Hepatocyte (in vitro differentiated cells): Measurements from ENCODE around the gene FKRP. TPM values are rescaled to one million over a fixed set of nuclear protein-coding genes. Genes with fewer than 3 reads are reported as not detected.

ENCODE experiments used
- DNase-seq: peaks from one replicate; pipeline ENCODE4 v3.0.0-alpha.2; 2016; ENCODE audit warnings: low spot score
- H2AFZ ChIP-seq: fragments of 200-600 bp; sonication (generic); 2 replicates; pipeline ENCODE4 v1.6.0; 2016; ENCODE audit warnings: antibody characterized with exemption, mild to moderate bottlenecking
- H3K27ac ChIP-seq: fragments of 200-600 bp; sonication (generic); 2 replicates; pipeline ENCODE4 v1.5.1; 2016; ENCODE audit warnings: mild to moderate bottlenecking
- H3K27me3 ChIP-seq: fragments of 200-600 bp; sonication (generic); 2 replicates; pipeline ENCODE4 v1.6.1; 2016
- H3K36me3 ChIP-seq: fragments of 200-600 bp; sonication (generic); replicated peaks from 2 replicates; pipeline ENCODE4 v1.5.1; 2016; ENCODE audit warnings: low read depth; ENCODE audit not compliant: insufficient read depth
- H3K4me1 ChIP-seq: fragments of 200-600 bp; sonication (generic); 2 replicates; pipeline ENCODE4 v1.5.1; 2016; ENCODE audit warnings: mild to moderate bottlenecking, moderate library complexity; ENCODE audit not compliant: insufficient read depth
- H3K4me2 ChIP-seq: fragments of 200-600 bp; sonication (generic); 2 replicates; pipeline ENCODE4 v1.6.0; 2016
- H3K4me3 ChIP-seq: fragments of 200-600 bp; sonication (generic); 2 replicates; pipeline ENCODE4 v1.5.1; 2016; ENCODE audit warnings: mild to moderate bottlenecking
- H3K79me2 ChIP-seq: fragments of 200-600 bp; sonication (generic); 2 replicates; pipeline ENCODE4 v1.6.0; 2017; ENCODE audit warnings: mild to moderate bottlenecking
- H3K9me2 ChIP-seq: fragments of 200-600 bp; sonication (generic); replicated peaks from 2 replicates; pipeline ENCODE4 v1.6.0; 2017; ENCODE audit warnings: mild to moderate bottlenecking; ENCODE audit not compliant: insufficient read depth
- H3K9me3 ChIP-seq: fragments of 200-600 bp; sonication (generic); 2 replicates; pipeline ENCODE4 v1.5.1; 2016; ENCODE audit warnings: low read depth, mild to moderate bottlenecking
- H4K20me1 ChIP-seq: fragments of 200-600 bp; sonication (generic); 2 replicates; pipeline ENCODE4 v1.6.0; 2016; ENCODE audit warnings: mild to moderate bottlenecking; ENCODE audit not compliant: insufficient read depth, poor library complexity, severe bottlenecking
- CTCF ChIP-seq: fragments of 200-600 bp; sonication (generic); IDR thresholded peaks from 2 replicates; pipeline ENCODE4 v1.5.1; 2016; ENCODE audit warnings: antibody characterized with exemption, mild to moderate bottlenecking; ENCODE audit not compliant: poor library complexity
- EZH2 ChIP-seq: fragments of 200-600 bp; sonication (generic); IDR thresholded peaks from 2 replicates; pipeline ENCODE4 v1.6.1; 2016; ENCODE audit warnings: antibody characterized with exemption, mild to moderate bottlenecking, borderline replicate concordance
- EZH2phosphoT487 ChIP-seq: fragments of 200-600 bp; sonication (generic); IDR thresholded peaks from one replicate; pipeline ENCODE4 v1.6.1; 2018; ENCODE audit warnings: antibody characterized with exemption, mild to moderate bottlenecking, low read depth, moderate library complexity; ENCODE audit not compliant: unreplicated experiment, severe bottlenecking
- WGBS: methylation state at CpG from one replicate; pipeline ENCODE4 v1.1.6; 2016; ENCODE audit warnings: low lambda C conversion rate; ENCODE audit errors: missing lambda C conversion rate; 5-methylcytosine and 5-hydroxymethylcytosine counted together
- polyA plus RNA-seq: library from polyadenylated mRNA; unstranded; fragments of >200 nt; fragmentation: Nextera tagmentation; extraction: Ambion mirVana; gene quantifications from 2 replicates; pipeline ENCODE4 v1.2.1, GENCODE V29; 2016
- total RNA-seq: library from RNA; depleted of rRNA; stranded (reverse); fragments of >200 nt; gene quantifications from 2 replicates; pipeline ENCODE4 v1.2.3, GENCODE V29; 2014

The FKRP gene
- total RNA-seq (17.0 and 18.7 TPM in 2 replicates), polyA plus RNA-seq (21.2 and 23.6 TPM in 2 replicates)

- Histone ChIP-seq H3K9me3 (no peaks in the 10 kb centered on the region), H3K36me3 (no peaks in the 10 kb centered on the region), H3K9me2 (no peaks in the 10 kb centered on the region), H2AFZ (peak within 1 kb of the TSS; percentile 94), H3K27me3 (no peaks in the 10 kb centered on the region), H3K79me2 (peaks cover 70% of the 10 kb centered on the region), H3K27ac (peak within 1 kb of the TSS; percentile 96), H3K4me2 (peak within 1 kb of the TSS; percentile 97), H4K20me1 (peaks cover 51% of the 10 kb centered on the region), H3K4me1 (peaks cover 11% of the 10 kb centered on the region), H3K4me3 (peak within 1 kb of the TSS; percentile 100)
- peak; percentile 60 for DNase-seq
- TF ChIP-seq EZH2phosphoT487 (no peak), CTCF (no peak), EZH2 (no peak)
- 0% methylated on average over 12 of the region's 68 CpGs for WGBS
Measured at GRCh38 chr19:46745521-46746280, at the start of gene FKRP. FKRP (plus strand) TSS chr19:46746057; CDS start chr19:46755451, 9,394 bp downstream.

- DNase-seq: no peak
- Histone ChIP-seq H3K79me2 (no peaks in the 10 kb centered on the region), H3K9me3 (no peaks in the 10 kb centered on the region), H3K27ac (no peak overlapping the region), H3K9me2 (no peaks in the 10 kb centered on the region), H3K4me1 (no peaks in the 10 kb centered on the region), H3K4me2 (no peak overlapping the region), H3K36me3 (no peaks in the 10 kb centered on the region), H3K27me3 (no peaks in the 10 kb centered on the region), H3K4me3 (no peak overlapping the region), H4K20me1 (no peaks in the 10 kb centered on the region), H2AFZ (no peak overlapping the region)
- no peak for TF ChIP-seq EZH2
- TF ChIP-seq EZH2phosphoT487: no peak
- TF ChIP-seq CTCF: no peak
- 82% methylated on average over 9 of the region's 9 CpGs for WGBS
Measured at GRCh38 chr19:46696866-46697203, 49.0 kb upstream of the FKRP start.

GRCh38 chr19:46697204-46697960 is 48.5 kb upstream of the FKRP start:
- peaks cover 3% of the 10 kb centered on the region for H3K36me3 ChIP-seq
- H2AFZ ChIP-seq: no peak overlapping the region
- no peaks in the 10 kb centered on the region for H3K79me2 ChIP-seq
- no peaks in the 10 kb centered on the region for H3K9me2 ChIP-seq
- 41% methylated on average over 23 of the region's 39 CpGs for WGBS
- H3K4me1 ChIP-seq: no peaks in the 10 kb centered on the region
- H4K20me1 ChIP-seq: no peaks in the 10 kb centered on the region
- DNase-seq: peak; percentile 88
- H3K27me3 ChIP-seq: no peaks in the 10 kb centered on the region
- no peak overlapping the region for H3K4me3 ChIP-seq
- TF ChIP-seq EZH2 (no peak), EZH2phosphoT487 (no peak), CTCF (no peak)
- H3K4me2 ChIP-seq: peak overlapping the region; percentile 57
- no peak overlapping the region for H3K27ac ChIP-seq
- H3K9me3 ChIP-seq: no peaks in the 10 kb centered on the region
